Glutamatergic neuron (in vitro differentiated cells): ENCODE data around the gene PODN. TPM values are rescaled to one million over a fixed set of nuclear protein-coding genes. Genes with fewer than 3 reads are reported as not detected.

Source experiments
- DNase-seq: peaks from one replicate; pipeline ENCODE4 v3.0.0; 2022
- H3K27ac Mint-ChIP-seq: one replicate; pipeline ENCODE4 v1.8.0; 2020; ENCODE audit warnings: mild to moderate bottlenecking, mixed read lengths, inconsistent platforms; ENCODE audit not compliant: unreplicated experiment
- H3K27me3 Mint-ChIP-seq: one replicate; pipeline ENCODE4 v1.8.0; 2020; ENCODE audit warnings: mild to moderate bottlenecking, moderate library complexity, mixed read lengths, inconsistent platforms; ENCODE audit not compliant: unreplicated experiment
- H3K36me3 Mint-ChIP-seq: one replicate; pipeline ENCODE4 v1.8.0; 2020; ENCODE audit warnings: mild to moderate bottlenecking, mixed read lengths, inconsistent platforms; ENCODE audit not compliant: unreplicated experiment
- H3K4me1 Mint-ChIP-seq: one replicate; pipeline ENCODE4 v1.8.0; 2020; ENCODE audit warnings: mild to moderate bottlenecking, low read depth, mixed read lengths, inconsistent platforms; ENCODE audit not compliant: unreplicated experiment
- H3K4me3 Mint-ChIP-seq: one replicate; pipeline ENCODE4 v1.8.0; 2020; ENCODE audit warnings: mild to moderate bottlenecking, mixed read lengths, inconsistent platforms; ENCODE audit not compliant: unreplicated experiment
- H3K9me3 Mint-ChIP-seq: one replicate; pipeline ENCODE4 v1.8.0; 2020; ENCODE audit warnings: mild to moderate bottlenecking, moderate library complexity, mixed read lengths, inconsistent platforms; ENCODE audit not compliant: unreplicated experiment
- total RNA-seq: library from RNA; stranded (reverse); fragmentation: NEBNext Ultra II Directional; extraction: Animal tissue kit (Norgen Biotek cat#: 25700); gene quantifications from one replicate; pipeline ENCODE4 v1.2.1, GENCODE V29; 2021; ENCODE audit not compliant: unreplicated experiment
- TF ChIP-seq, protein P1 (sequence below): fragments of 200-600 bp; sonication (generic); IDR thresholded peaks from one replicate; pipeline ENCODE4 v1.5.0; 2021; ENCODE audit not compliant: partially characterized antibody, unreplicated experiment

Gene PODN
- total RNA-seq, 1 donor from 2014 or later, result 3.1 TPM

DNA sequence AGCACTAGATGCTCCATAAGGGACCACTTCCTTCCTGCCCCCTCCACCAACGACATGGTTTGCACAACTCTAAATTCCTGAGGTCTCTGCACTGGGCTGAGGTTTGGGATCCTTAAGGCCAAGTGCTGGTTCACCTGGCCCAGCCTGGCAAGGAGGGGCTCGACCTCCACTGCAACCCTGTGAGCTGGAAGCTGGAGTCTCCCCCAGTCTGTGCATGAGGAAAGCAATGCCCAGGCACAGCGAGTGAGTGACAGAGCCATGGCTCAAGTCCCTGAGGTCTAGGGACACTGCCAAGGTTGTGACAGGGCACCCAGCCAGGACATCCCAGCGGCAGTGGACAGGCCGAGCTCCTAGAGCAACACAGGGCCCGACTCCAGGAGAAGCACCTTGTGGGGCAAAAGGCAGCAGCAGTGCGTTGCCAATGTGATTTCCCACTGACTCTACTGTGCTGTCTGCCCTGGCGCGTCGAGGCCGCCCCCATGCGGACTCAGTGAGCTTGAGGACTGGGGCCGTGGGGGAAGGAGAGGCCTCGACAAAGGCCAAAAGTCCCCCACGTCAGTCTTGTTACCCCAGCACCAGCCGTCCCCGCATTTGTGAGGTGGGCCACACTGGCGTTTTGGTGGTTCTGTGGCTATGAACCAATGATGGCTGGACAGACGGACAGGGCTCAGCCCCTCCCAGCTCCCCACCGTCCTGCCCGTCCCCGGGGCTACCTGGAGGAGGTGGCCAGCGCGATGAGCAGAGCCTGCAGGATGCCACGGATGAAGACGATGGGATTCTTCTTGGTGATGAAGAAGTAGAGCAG is 30.0 kb downstream of the PODN start:
- Mint-ChIP-seq H3K4me3 (no peak overlapping the region), H3K9me3 (peaks cover 6% of the 10 kb centered on the region), H3K27ac (no peak overlapping the region), H3K36me3 (no peaks in the 10 kb centered on the region), H3K27me3 (peaks cover 2% of the 10 kb centered on the region), H3K4me1 (peaks cover 9% of the 10 kb centered on the region)
- peak; percentile 12 for DNase-seq
- TF ChIP-seq, protein P1, sequence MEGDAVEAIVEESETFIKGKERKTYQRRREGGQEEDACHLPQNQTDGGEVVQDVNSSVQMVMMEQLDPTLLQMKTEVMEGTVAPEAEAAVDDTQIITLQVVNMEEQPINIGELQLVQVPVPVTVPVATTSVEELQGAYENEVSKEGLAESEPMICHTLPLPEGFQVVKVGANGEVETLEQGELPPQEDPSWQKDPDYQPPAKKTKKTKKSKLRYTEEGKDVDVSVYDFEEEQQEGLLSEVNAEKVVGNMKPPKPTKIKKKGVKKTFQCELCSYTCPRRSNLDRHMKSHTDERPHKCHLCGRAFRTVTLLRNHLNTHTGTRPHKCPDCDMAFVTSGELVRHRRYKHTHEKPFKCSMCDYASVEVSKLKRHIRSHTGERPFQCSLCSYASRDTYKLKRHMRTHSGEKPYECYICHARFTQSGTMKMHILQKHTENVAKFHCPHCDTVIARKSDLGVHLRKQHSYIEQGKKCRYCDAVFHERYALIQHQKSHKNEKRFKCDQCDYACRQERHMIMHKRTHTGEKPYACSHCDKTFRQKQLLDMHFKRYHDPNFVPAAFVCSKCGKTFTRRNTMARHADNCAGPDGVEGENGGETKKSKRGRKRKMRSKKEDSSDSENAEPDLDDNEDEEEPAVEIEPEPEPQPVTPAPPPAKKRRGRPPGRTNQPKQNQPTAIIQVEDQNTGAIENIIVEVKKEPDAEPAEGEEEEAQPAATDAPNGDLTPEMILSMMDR, result no peak

DNA sequence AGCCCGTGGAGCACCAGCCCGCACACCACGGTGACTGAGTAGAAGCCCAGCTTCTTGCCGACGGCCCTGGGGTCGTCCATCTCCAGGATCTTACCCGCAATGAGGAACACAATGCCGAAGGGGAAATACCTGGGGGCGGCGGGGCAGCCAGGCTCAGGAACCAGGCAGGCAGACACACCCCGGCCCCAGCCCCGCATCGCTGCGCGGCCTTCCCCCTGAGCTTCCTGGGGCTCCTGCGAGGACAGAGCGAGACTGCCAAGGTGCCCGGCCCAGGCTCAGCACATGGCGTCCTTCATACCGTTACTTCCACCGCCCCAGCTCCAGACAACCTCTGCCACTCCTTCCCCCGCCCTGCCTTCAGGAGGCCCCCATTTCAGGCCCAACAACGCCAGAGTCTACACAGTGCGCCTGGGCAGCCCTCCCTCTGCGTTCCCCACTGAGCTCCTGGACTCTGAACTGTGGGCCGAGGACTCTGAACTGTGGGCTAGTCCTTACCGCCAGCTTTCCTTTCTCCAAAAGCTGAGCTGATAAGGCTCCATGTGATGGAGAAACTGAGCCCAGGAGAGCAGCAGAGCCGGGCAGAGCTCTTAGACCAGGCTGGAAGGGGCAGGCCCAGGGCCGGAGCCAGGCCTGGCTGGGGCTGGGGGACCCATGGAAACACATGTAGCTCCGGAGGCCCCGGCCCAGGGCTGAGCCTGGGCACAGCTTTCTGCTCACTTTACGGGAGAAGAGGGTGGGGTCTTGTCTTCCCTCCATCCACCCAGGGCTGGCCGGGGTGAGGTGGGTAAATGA is 30.8 kb downstream of the PODN start:
- H3K9me3 Mint-ChIP-seq, result peaks cover 6% of the 10 kb centered on the region
- H3K4me1 Mint-ChIP-seq, result peaks cover 9% of the 10 kb centered on the region
- peaks cover 2% of the 10 kb centered on the region for H3K27me3 Mint-ChIP-seq
- no peak overlapping the region for H3K27ac Mint-ChIP-seq
- no peak for DNase-seq
- no peaks in the 10 kb centered on the region for H3K36me3 Mint-ChIP-seq
- TF ChIP-seq, protein P1, result no peak
- H3K4me3 Mint-ChIP-seq, result no peak overlapping the region

DNA sequence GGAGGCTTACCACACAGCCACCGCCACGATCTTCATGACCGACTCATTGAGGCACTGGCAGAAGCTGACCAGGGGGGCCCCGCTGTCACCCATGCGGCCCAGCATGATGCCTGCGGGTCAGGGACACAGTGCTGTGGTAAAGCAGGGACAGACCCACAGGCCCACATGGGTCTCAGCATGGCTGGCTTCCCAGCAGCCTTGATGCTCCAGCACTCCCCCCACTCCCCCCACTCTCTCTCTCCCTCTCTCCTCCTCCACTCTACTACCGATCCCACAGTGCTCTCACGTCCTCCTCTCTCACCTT is 31.4 kb downstream of the PODN start:
- TF ChIP-seq, protein P1, result no peak
- no peak overlapping the region for H3K27ac Mint-ChIP-seq
- H3K4me1 Mint-ChIP-seq, result peaks cover 8% of the 10 kb centered on the region
- peak; percentile 14 for DNase-seq
- H3K36me3 Mint-ChIP-seq, result no peaks in the 10 kb centered on the region
- peaks cover 6% of the 10 kb centered on the region for H3K9me3 Mint-ChIP-seq
- H3K4me3 Mint-ChIP-seq, result no peak overlapping the region
- H3K27me3 Mint-ChIP-seq, result peaks cover 2% of the 10 kb centered on the region

DNA sequence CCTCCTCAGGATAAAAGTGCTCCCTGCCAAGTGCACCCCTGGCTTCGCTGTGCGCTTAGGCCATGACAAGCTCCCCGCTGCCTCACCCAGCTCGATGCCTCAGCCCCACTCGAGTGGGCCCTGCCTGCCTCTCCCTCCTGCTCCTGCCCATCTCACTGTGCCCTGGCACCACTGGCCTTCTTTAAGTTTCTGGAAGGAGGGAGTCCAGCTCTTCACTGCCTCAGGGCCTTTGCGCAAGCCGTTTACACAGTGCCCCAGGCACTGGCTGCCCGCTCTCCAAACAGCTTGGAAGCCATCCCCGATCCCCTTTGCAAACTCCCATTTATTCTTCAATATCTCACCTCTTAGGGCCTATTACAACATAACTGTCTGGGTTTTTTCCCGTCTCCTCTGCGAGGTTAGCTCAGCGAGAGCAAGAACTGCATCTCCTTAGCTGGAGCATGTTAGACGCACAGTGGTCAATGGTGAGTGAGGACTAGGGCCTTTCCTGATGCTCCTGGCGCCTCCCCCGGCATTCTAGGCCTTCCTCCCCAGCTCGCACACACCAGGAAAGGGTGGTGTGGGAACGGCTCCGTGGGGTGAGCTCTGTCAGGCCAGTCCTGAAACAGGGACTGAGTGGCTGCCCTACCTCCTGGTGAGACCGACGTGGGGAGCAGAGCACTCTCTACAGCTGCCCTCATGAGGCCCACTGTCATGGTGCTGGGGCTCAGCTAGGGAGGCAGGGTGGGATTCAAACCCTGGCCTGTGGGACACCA is 31.9 kb downstream of the PODN start:
- H3K36me3 Mint-ChIP-seq, result no peaks in the 10 kb centered on the region
- DNase-seq, result no peak
- TF ChIP-seq, protein P1, result no peak
- no peak overlapping the region for H3K4me3 Mint-ChIP-seq
- H3K9me3 Mint-ChIP-seq, result peaks cover 6% of the 10 kb centered on the region
- H3K27me3 Mint-ChIP-seq, result peaks cover 2% of the 10 kb centered on the region
- H3K4me1 Mint-ChIP-seq, result peaks cover 3% of the 10 kb centered on the region
- no peak overlapping the region for H3K27ac Mint-ChIP-seq
